HCT116 (cell line): ENCODE measurements around the gene KRT38. TPM values are rescaled to one million over a fixed set of nuclear protein-coding genes. Genes with fewer than 3 reads are reported as not detected.
A peak's percentile ranks its signal among the peaks of the same experiment; 100 is the strongest.

ENCODE experiments used
- ATAC-seq: fragments of 200-7000 bp; cut with Tn5 transposase; 2 replicates; pipeline ENCODE4 v1.9.1; 2020; ENCODE audit warnings: mild to moderate bottlenecking, moderate library complexity
- BruUV-seq: library from RNA; stranded (reverse); fragments of 400-500 nt; replicated peaks from 2 replicates; lab custom pipeline; 2021; lab: Mats Ljungman, UMichigan
- CTCF ChIA-PET: fragments of 300-600 bp; sonication (Branson Sonifier 250); formaldehyde crosslinking; loops from one replicate; lab custom pipeline; 2021; ENCODE audit warnings: antibody characterized with exemption; lab: Charles Lee
- POLR2A ChIA-PET: fragments of 300-600, 350-600 bp; sonication (Branson Sonifier 250); formaldehyde crosslinking; loops from one replicate; lab custom pipeline; 2021; ENCODE audit warnings: antibody characterized with exemption; lab: Charles Lee
- RAD21 ChIA-PET, 2 experiments: fragments of 300-600 bp; sonication (Branson Sonifier 250); formaldehyde crosslinking; loops; one replicate each; lab custom pipeline; 2023; ENCODE audit warnings: low total read pairs in 2 of 2; ENCODE audit not compliant: uncharacterized antibody in 2 of 2, unreplicated experiment in 2 of 2, low non-redundant PET in 1 of 2; lab: Charles Lee
- DNase-seq: peaks from one replicate; pipeline ENCODE4 v3.0.0-alpha.2; 2010; ENCODE audit warnings: low read depth, low spot score
- H2AFZ ChIP-seq: fragments of 200-600 bp; shearing (Covaris generic), sonication (generic); 2 replicates; pipeline ENCODE4 v1.6.1; 2017; ENCODE audit warnings: low read depth, mixed run types, mixed read lengths, antibody characterized with exemption, low read length; ENCODE audit not compliant: poor library complexity, severe bottlenecking
- H3K27ac ChIP-seq: 2 replicates; pipeline ENCODE4 v1.5.1; 2012; ENCODE audit warnings: low read depth, low read length
- H3K27me3 ChIP-seq: fragments of 200-600 bp; sonication (generic); 2 replicates; pipeline ENCODE4 v1.6.1; 2016; ENCODE audit warnings: mixed run types, low read length, mixed read lengths; ENCODE audit not compliant: insufficient read depth
- H3K36me3 ChIP-seq, 2 experiments: fragments of 200-500 bp in 1 of 2; fragments of 200-600 bp in 1 of 2; sonication (Bioruptor generic) in 1 of 2; sonication (generic) in 1 of 2; 2 replicates each; pipeline versions ENCODE4 v1.5.1 to v1.6.1; 2014 to 2016; ENCODE audit warnings: low read length in 2 of 2, inconsistent platforms in 1 of 2, mixed read lengths in 1 of 2, mixed run types in 1 of 2; ENCODE audit not compliant: insufficient read depth in 2 of 2, control insufficient read depth in 1 of 2
- H3K4me1 ChIP-seq, 2 experiments: fragments of 200-600 bp in 1 of 2; sonication (generic) in 1 of 2; 2 replicates each; pipeline versions ENCODE4 v1.5.1 to v1.6.1; 2012 to 2017; ENCODE audit warnings: low read length in 2 of 2, inconsistent platforms in 1 of 2, mild to moderate bottlenecking in 1 of 2, mixed read lengths in 1 of 2, mixed run types in 1 of 2, moderate library complexity in 1 of 2; ENCODE audit not compliant: insufficient read depth in 2 of 2, control insufficient read depth in 1 of 2
- H3K4me2 ChIP-seq: fragments of 200-600 bp; sonication (generic); 2 replicates; pipeline ENCODE4 v1.6.1; 2017; ENCODE audit warnings: mixed run types, low read length, mixed read lengths
- H3K4me3 ChIP-seq, 2 experiments: fragments of 200-600 bp in 1 of 2; sonication (generic) in 1 of 2; replicated peaks in 1 of 2; 2 replicates each; pipeline ENCODE4 v1.5.1; 2011 to 2016; ENCODE audit warnings: low read length in 2 of 2, control low read depth in 1 of 2, low read depth in 1 of 2, mild to moderate bottlenecking in 1 of 2, mixed read lengths in 1 of 2, mixed run types in 1 of 2
- H3K79me2 ChIP-seq: fragments of 200-600 bp; sonication (generic); 2 replicates; pipeline ENCODE4 v1.6.1; 2017; ENCODE audit warnings: mild to moderate bottlenecking, mixed run types, low read length, moderate library complexity, mixed read lengths; ENCODE audit not compliant: insufficient read depth
- H3K9ac ChIP-seq: fragments of 200-600 bp; sonication (generic); 2 replicates; pipeline ENCODE4 v1.6.1; 2016; ENCODE audit warnings: low read length, mixed read lengths
- H3K9me2 ChIP-seq: fragments of 200-600 bp; sonication (generic), shearing (Covaris generic); 2 replicates; pipeline ENCODE4 v1.6.1; 2017; ENCODE audit warnings: mixed run types, mild to moderate bottlenecking, moderate library complexity; ENCODE audit not compliant: insufficient read depth
- H3K9me3 ChIP-seq, 2 experiments: fragments of 200-500 bp in 1 of 2; fragments of 200-600 bp in 1 of 2; sonication (Bioruptor generic) in 1 of 2; sonication (generic) in 1 of 2; 2 replicates each; pipeline ENCODE4 v1.6.1; 2014 to 2017; ENCODE audit warnings: low read length in 2 of 2, mixed read lengths in 2 of 2, inconsistent platforms in 1 of 2, low read depth in 1 of 2, mild to moderate bottlenecking in 1 of 2, mixed run types in 1 of 2, moderate library complexity in 1 of 2; ENCODE audit not compliant: control insufficient read depth in 1 of 2, insufficient read depth in 1 of 2
- H4K20me1 ChIP-seq: fragments of 200-600 bp; sonication (generic), shearing (Covaris generic); 2 replicates; pipeline ENCODE4 v1.6.1; 2017; ENCODE audit warnings: mixed run types, mild to moderate bottlenecking, moderate library complexity; ENCODE audit not compliant: insufficient read depth
- CEBPB ChIP-seq: IDR thresholded peaks from 2 replicates; pipeline ENCODE4 v1.6.1; 2012; ENCODE audit warnings: low read depth
- ELF1 ChIP-seq: IDR thresholded peaks from 2 replicates; pipeline ENCODE4 v1.6.1; 2012; ENCODE audit warnings: low read depth, borderline replicate concordance
- EZH2 ChIP-seq: fragments of 200-600 bp; sonication (generic); IDR thresholded peaks from 2 replicates; pipeline ENCODE4 v1.6.1; 2017; ENCODE audit warnings: antibody characterized with exemption, mixed run types
- EZH2phosphoT487 ChIP-seq: fragments of 200-600 bp; IDR thresholded peaks from 2 replicates; pipeline ENCODE4 v1.6.1; 2018; ENCODE audit warnings: antibody characterized with exemption, borderline replicate concordance
- JUND ChIP-seq: IDR thresholded peaks from 2 replicates; pipeline ENCODE4 v1.6.1; 2012
- POLR2A ChIP-seq: IDR thresholded peaks from 2 replicates; pipeline ENCODE4 v1.7.0; 2011; ENCODE audit warnings: borderline replicate concordance; ENCODE audit not compliant: insufficient read depth, insufficient read length; ENCODE audit errors: extremely low read depth
- POLR2AphosphoS5 ChIP-seq: IDR thresholded peaks from 2 replicates; pipeline ENCODE4 v1.6.1; 2011; ENCODE audit warnings: mild to moderate bottlenecking, low read depth, low read length, moderate library complexity
- RAD21 ChIP-seq: IDR thresholded peaks from 2 replicates; pipeline ENCODE4 v1.6.1; 2012; ENCODE audit warnings: low read depth, mild to moderate bottlenecking
- SRF ChIP-seq: IDR thresholded peaks from 2 replicates; pipeline ENCODE4 v1.6.1; 2012; ENCODE audit warnings: low read depth
- TCF7L2 ChIP-seq: IDR thresholded peaks from 2 replicates; pipeline ENCODE4 v1.7.0; 2011; ENCODE audit warnings: borderline replicate concordance, inconsistent platforms; ENCODE audit not compliant: insufficient read depth, insufficient read length; ENCODE audit errors: extremely low read depth
- YY1 ChIP-seq: IDR thresholded peaks from 2 replicates; pipeline ENCODE4 v1.6.1; 2011; ENCODE audit warnings: low read length, low read depth, moderate library complexity, mild to moderate bottlenecking; ENCODE audit not compliant: insufficient replicate concordance; ENCODE audit errors: extremely low read depth
- ZFX ChIP-seq: fragments of 450-650 bp; IDR thresholded peaks from 2 replicates; pipeline ENCODE4 v1.6.1; 2017
- intact Hi-C: fragments of 100-400 bp; cut with micrococcal nuclease; formaldehyde crosslinking; loops from 2 replicates; pipeline ENCODE4 v1.10.0; 2022
- total RNA-seq: library from RNA; stranded (reverse); gene quantifications from one replicate; pipeline ENCODE4 v1.2.1, GENCODE V29; 2021; ENCODE audit not compliant: unreplicated experiment
- TF ChIP-seq, protein P1 (sequence below): IDR thresholded peaks from 2 replicates; pipeline ENCODE4 v1.6.1; 2012; ENCODE audit warnings: low read depth
- TF ChIP-seq, protein P2 (sequence below): IDR thresholded peaks from 2 replicates; pipeline ENCODE4 v1.6.1; 2011; ENCODE audit warnings: mild to moderate bottlenecking, low read length, moderate library complexity; ENCODE audit not compliant: insufficient replicate concordance; ENCODE audit errors: extremely low read depth
- TF ChIP-seq, protein P3 (sequence below): IDR thresholded peaks from 2 replicates; pipeline ENCODE4 v1.6.1; 2012

Gene KRT38
- total RNA-seq, 1 experiment from 2014 or later, result not detected

DNA sequence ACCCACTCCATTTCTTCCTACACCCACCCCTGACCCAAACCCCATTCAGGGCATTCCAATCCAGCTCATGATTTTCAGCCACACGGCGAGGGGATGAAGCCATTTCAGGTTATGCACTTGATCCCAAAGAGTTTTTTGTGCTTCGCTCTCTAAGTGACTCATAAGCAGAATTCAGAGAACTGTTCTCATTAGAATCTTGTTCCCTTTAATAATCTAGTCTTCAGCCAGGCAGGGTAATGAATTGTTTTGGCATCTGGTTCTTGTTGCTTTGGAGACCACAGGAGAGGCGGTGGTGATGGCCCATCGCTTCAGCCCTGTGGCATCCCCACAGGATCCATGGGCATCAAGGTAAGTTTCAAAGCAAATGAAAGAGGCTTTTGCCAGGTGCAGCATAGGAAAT is 38.6 kb downstream of the KRT38 start:
- Histone ChIP-seq H3K9ac (peak overlapping the region; percentile 4; the same call in 1 of the 2 replicates), H2AFZ (no peak overlapping the region), H3K9me3 (peaks cover 0 to 8% of the 10 kb centered on the region in 2 experiments; a peak in 1 of 4 replicates), H3K4me1 (peaks cover 43 to 73% of the 10 kb centered on the region in 2 experiments), H3K4me3 (no peak overlapping the region), H3K9me2 (no peaks in the 10 kb centered on the region), H3K79me2 (no peaks in the 10 kb centered on the region), H3K27ac (peak overlapping the region; percentile 60), H4K20me1 (no peaks in the 10 kb centered on the region), H3K4me2 (peak overlapping the region; percentile 0; the same call in 1 of the 2 replicates), H3K36me3 (peaks cover 0 to 4% of the 10 kb centered on the region in 2 experiments; a peak in 1 of 4 replicates), H3K27me3 (no peaks in the 10 kb centered on the region)
- ATAC-seq (no peak), DNase-seq (no peak)
- BruUV-seq, result no TSS peak
- no peak for TF ChIP-seq POLR2A
- TF ChIP-seq YY1, result no peak
- TF ChIP-seq, protein P1, sequence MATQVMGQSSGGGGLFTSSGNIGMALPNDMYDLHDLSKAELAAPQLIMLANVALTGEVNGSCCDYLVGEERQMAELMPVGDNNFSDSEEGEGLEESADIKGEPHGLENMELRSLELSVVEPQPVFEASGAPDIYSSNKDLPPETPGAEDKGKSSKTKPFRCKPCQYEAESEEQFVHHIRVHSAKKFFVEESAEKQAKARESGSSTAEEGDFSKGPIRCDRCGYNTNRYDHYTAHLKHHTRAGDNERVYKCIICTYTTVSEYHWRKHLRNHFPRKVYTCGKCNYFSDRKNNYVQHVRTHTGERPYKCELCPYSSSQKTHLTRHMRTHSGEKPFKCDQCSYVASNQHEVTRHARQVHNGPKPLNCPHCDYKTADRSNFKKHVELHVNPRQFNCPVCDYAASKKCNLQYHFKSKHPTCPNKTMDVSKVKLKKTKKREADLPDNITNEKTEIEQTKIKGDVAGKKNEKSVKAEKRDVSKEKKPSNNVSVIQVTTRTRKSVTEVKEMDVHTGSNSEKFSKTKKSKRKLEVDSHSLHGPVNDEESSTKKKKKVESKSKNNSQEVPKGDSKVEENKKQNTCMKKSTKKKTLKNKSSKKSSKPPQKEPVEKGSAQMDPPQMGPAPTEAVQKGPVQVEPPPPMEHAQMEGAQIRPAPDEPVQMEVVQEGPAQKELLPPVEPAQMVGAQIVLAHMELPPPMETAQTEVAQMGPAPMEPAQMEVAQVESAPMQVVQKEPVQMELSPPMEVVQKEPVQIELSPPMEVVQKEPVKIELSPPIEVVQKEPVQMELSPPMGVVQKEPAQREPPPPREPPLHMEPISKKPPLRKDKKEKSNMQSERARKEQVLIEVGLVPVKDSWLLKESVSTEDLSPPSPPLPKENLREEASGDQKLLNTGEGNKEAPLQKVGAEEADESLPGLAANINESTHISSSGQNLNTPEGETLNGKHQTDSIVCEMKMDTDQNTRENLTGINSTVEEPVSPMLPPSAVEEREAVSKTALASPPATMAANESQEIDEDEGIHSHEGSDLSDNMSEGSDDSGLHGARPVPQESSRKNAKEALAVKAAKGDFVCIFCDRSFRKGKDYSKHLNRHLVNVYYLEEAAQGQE, result no peak
- no peak for TF ChIP-seq CEBPB
- no peak for TF ChIP-seq ELF1
- no peak for TF ChIP-seq RAD21
- no peak for TF ChIP-seq TCF7L2
- TF ChIP-seq EZH2phosphoT487, result no peak
- no peak for TF ChIP-seq JUND
- TF ChIP-seq SRF, result no peak
- TF ChIP-seq, protein P2, sequence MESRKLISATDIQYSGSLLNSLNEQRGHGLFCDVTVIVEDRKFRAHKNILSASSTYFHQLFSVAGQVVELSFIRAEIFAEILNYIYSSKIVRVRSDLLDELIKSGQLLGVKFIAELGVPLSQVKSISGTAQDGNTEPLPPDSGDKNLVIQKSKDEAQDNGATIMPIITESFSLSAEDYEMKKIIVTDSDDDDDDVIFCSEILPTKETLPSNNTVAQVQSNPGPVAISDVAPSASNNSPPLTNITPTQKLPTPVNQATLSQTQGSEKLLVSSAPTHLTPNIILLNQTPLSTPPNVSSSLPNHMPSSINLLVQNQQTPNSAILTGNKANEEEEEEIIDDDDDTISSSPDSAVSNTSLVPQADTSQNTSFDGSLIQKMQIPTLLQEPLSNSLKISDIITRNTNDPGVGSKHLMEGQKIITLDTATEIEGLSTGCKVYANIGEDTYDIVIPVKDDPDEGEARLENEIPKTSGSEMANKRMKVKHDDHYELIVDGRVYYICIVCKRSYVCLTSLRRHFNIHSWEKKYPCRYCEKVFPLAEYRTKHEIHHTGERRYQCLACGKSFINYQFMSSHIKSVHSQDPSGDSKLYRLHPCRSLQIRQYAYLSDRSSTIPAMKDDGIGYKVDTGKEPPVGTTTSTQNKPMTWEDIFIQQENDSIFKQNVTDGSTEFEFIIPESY, result no peak
- TF ChIP-seq, protein P3, sequence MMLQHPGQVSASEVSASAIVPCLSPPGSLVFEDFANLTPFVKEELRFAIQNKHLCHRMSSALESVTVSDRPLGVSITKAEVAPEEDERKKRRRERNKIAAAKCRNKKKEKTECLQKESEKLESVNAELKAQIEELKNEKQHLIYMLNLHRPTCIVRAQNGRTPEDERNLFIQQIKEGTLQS, result no peak
- TF ChIP-seq POLR2AphosphoS5, result no peak
- no peak for TF ChIP-seq EZH2
- no peak for TF ChIP-seq ZFX
- intact Hi-C loops, result loop anchor here (10.0 kb wide), 2 partner anchors 243 to 597 kb away; no protein-coding TSS in a partner anchor
- ChIA-PET CTCF (interaction anchor here (0.6 kb wide), 1 partner anchor 1044 kb away, joined by 3 read pairs; no protein-coding TSS in a partner anchor), RAD21 (no interaction called here), POLR2A (no interaction called here)
